ENCODE results near the gene ADAMTS4. TPM values are rescaled to one million over a fixed set of nuclear protein-coding genes. Genes with fewer than 3 reads are reported as not detected.

Gene ADAMTS4
- total and polyA plus RNA-seq, 2 of the 4 experiments (the other 2 are of a cell fraction) = 0.39 to 0.72 TPM

GRCh38 chr1:161173711-161174110 is 25.1 kb downstream of the ADAMTS4 start:
- DNase-seq (no peak), ATAC-seq (ENCODE audit: low read depth) (no peak)
- Histone ChIP-seq H3K23ac (ENCODE audit: low read depth, low read length) (0 out of 2 replicates have a peak overlapping the region, but pooled peaks have one; percentile 45), H3K79me1 (ENCODE audit: low read depth in 1 of 2, low read length in 2 of 2) (peaks cover 14 to 43% of the 10 kb centered on the region in 2 experiments), H3K56ac (ENCODE audit: extremely low read depth, insufficient read depth, low read length) (no peak overlapping the region), H3K9me3 (ENCODE audit: control insufficient read depth, insufficient read depth, low read length) (no peaks in the 10 kb centered on the region), H3K4ac (ENCODE audit: low read depth, low read length) (peak overlapping the region; percentile 71; the same call in 1 of the 2 replicates), H4K5ac (ENCODE audit: low read depth, low read length) (no peak overlapping the region), H3K4me2 (ENCODE audit: low read depth, low read length) (no peak overlapping the region), H2BK15ac (ENCODE audit: low read depth, low read length) (peak overlapping the region; percentile 56; the same call in 1 of the 3 replicates), H2BK120ac (ENCODE audit: low read depth, low read length) (peak overlapping the region; percentile 48; the same call in 1 of the 2 replicates), H3K9me1 (ENCODE audit: insufficient read depth, low read length) (peaks cover 11% of the 10 kb centered on the region), H3K4me1 (ENCODE audit: control insufficient read depth, insufficient read depth, low read length) (peaks cover 17% of the 10 kb centered on the region), H2BK20ac (ENCODE audit: low read depth, low read length) (peak overlapping the region; percentile 23; the same call in 1 of the 2 replicates), H3K14ac (replicated peaks; ENCODE audit: low read depth, low read length) (no peak overlapping the region), H2AK5ac (ENCODE audit: low read depth, low read length) (peak overlapping the region; percentile 47), H3K36me3 (ENCODE audit: control insufficient read depth, insufficient read depth, low read length) (peaks cover 46% of the 10 kb centered on the region), H2AFZ (replicated peaks; ENCODE audit: low read length, poor library complexity) (no peak overlapping the region), H3K9ac (ENCODE audit: low read depth, low read length) (no peak overlapping the region), H4K91ac (ENCODE audit: insufficient read depth, low read depth, low read length) (no peak overlapping the region), H3K18ac (ENCODE audit: low read depth, low read length) (no peak overlapping the region), H2BK5ac (ENCODE audit: low read depth, low read length, poor library complexity, severe bottlenecking) (peak overlapping the region; percentile 49), H4K8ac (ENCODE audit: low read depth in 2 of 2, low read length in 2 of 2) (peak overlapping the region in 1 of 2 experiments; percentile 58; a peak in 1 of 4 replicates), H3K27me3 (ENCODE audit: control insufficient read depth, insufficient read depth, low read length) (no peaks in the 10 kb centered on the region), H4K20me1 (ENCODE audit: insufficient read depth, low read length) (peaks cover 13% of the 10 kb centered on the region; the same call in 1 of the 2 replicates), H3K27ac (ENCODE audit: insufficient read depth, low read length) (peak overlapping the region; percentile 74; the same call in 1 of the 2 replicates), H2AK9ac (replicated peaks; ENCODE audit: low read depth, low read length, poor library complexity) (no peak overlapping the region), H3K4me3 (ENCODE audit: insufficient read depth, low read depth, low read length) (no peak overlapping the region)
- BruUV-seq (replicated peaks) = no TSS peak
- in situ Hi-C loops (cut with MboI; ENCODE audit: low sequenced_read_pairs) = no loop called here
- intact Hi-C loops (cut with micrococcal nuclease) = no loop called here
- POLR2A ChIA-PET (ENCODE audit: unreplicated experiment) = no interaction called here
- 88% methylated on average over 5 of the region's 11 CpGs; no CpG with 5 or more reads in 1 of the 2 experiments for WGBS, 2 experiments (ENCODE audit: extremely low coverage in 2 of 2, insufficient read length in 1 of 2)
- dilution Hi-C loops (cut with HindIII; ENCODE audit: low sequenced_read_pairs, unreplicated experiment) = no loop called here
- CTCF ChIA-PET = no interaction called here
- TF ChIP-seq FOS (IDR thresholded peaks at IDR 0.05; ENCODE audit: low read depth, low read length) = no peak
- no peak for TF ChIP-seq CHD1 (IDR thresholded peaks at IDR 0.05; ENCODE audit: low read depth, low read length)
- TF ChIP-seq NFE2L2 (IDR thresholded peaks at IDR 0.05; ENCODE audit: low read depth, low read length) = no peak
- no peak for TF ChIP-seq RAD21 (IDR thresholded peaks at IDR 0.05; ENCODE audit: low read length)
- TF ChIP-seq CTCF (conservative IDR thresholded peaks at IDR 0.05; ENCODE audit: low read depth, low read length) = no peak
- TF ChIP-seq ELK1 (IDR thresholded peaks at IDR 0.05; ENCODE audit: borderline replicate concordance, low read depth, low read length) = no peak
- no peak for TF ChIP-seq POLR2A (IDR thresholded peaks at IDR 0.05; ENCODE audit: low read depth, low read length)

All from IMR-90 (cell line).